GM18870 (cell line): ENCODE measurements around the gene TRDN.

Experiments
- ATAC-seq: cut with Tn5 transposase; IDR thresholded peaks from one replicate; pipeline ENCODE4 v1.9.1; 2021; ENCODE audit warnings: moderate library complexity; ENCODE audit not compliant: unreplicated experiment

Gene TRDN

GRCh38 chr6:123189816-123190215, 446.9 kb downstream of the TRDN start:
- ATAC-seq: no peak

DNA sequence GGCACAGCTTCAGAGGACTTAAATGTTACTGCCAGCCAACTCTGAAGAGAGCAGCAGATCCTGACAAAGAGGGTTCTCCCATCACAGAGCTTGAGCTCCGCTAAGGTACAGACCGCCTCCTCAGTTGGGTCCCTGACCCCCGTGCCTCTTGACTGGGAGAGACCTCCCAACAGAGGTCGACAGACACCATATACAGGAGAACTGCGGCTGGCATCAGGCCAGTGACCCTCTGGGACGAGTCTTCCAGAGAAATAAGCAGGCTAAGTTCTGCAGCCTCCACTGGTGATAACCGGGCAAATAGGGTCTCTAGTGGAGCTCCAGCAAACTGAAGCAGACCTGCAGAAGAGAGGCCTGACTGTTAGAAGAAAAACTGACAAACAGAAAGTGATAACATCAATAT, 453.8 kb downstream of the TRDN start:
- ATAC-seq: no peak

DNA sequence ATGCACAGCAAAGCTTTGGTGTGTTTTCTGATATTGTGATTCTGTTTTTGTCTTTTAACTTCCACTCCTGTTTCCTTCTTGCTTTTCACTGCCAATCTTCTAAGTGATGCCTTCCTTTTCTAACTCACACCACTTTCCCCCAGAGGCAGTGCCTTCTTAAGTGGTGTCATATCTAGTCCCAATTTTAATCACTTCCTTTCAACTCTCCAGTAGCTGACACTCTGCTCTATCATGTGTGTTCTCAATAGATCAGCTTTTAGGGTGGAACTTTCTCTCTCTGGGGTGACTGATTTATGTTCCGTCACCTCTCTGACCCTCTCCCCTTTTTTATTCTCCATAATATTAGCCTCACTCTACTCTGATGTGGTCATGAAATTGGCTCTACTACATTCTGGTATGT, 460.0 kb downstream of the TRDN start:
- no peak for ATAC-seq

- ATAC-seq: no peak
Measured at GRCh38 chr6:123171341-123172115, 465.2 kb downstream of the TRDN start.

GRCh38 chr6:123169774-123170095, 467.0 kb downstream of the TRDN start:
- no peak for ATAC-seq

- ATAC-seq: no peak
Measured at GRCh38 chr6:123168892-123169773, 467.6 kb downstream of the TRDN start.

DNA sequence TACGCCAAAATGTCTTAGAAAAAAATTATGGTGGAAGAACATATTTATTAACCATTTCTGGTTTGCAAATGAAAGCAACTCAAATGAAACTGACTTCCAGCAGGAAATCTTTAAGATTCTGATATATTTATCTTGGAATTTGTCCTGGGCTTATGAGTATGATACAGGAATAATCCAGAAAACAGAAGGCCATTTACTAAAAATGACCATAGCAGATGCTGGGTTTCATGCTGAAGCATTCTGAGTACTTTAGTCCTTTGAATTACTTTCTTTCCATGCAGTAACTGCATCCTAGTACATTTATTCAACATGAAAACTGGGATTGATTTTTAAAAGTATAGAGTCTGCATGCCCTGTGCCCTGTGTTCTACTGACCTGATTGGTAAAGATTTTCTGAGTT, 468.3 kb downstream of the TRDN start:
- no peak for ATAC-seq
